HEK293 (cell line): ENCODE measurements around the gene VPS26C.

Experiments
- CTCF ChIA-PET: fragments of 350-600 bp; formaldehyde crosslinking; extraction: SDS; loops from one replicate; lab custom pipeline; 2021; ENCODE audit warnings: antibody characterized with exemption; lab: Yijun Ruan, JAX
- POLR2A ChIA-PET: fragments of 300-600 bp; formaldehyde crosslinking; extraction: SDS; loops from one replicate; lab custom pipeline; 2020; ENCODE audit warnings: antibody characterized with exemption, inconsistent platforms; lab: Yijun Ruan, JAX
- H3K27ac ChIP-seq: fragments of 200-500 bp; sonication (Bioruptor generic); 2 replicates; pipeline ENCODE4 v1.5.1; 2014; ENCODE audit warnings: low read depth, low read length, control low read depth, inconsistent platforms; ENCODE audit errors: extremely low read depth
- H3K36me3 ChIP-seq, 2 experiments: fragments of 200-500 bp in 1 of 2; sonication (Bioruptor generic) in 1 of 2; 1 replicate in 1 of 2; 2 replicates in 1 of 2; pipeline ENCODE4 v1.5.1; 2014 to 2017; ENCODE audit warnings: inconsistent platforms in 2 of 2, low read length in 2 of 2; ENCODE audit not compliant: control insufficient read depth in 2 of 2, insufficient read depth in 1 of 2
- H3K4me1 ChIP-seq: fragments of 200-500 bp; sonication (Bioruptor generic); 2 replicates; pipeline ENCODE4 v1.5.1; 2014; ENCODE audit warnings: mild to moderate bottlenecking, low read length, inconsistent platforms; ENCODE audit not compliant: control insufficient read depth, insufficient read depth
- H3K4me3 ChIP-seq: 2 replicates; pipeline ENCODE4 v1.5.1; 2011; ENCODE audit warnings: low read depth, mild to moderate bottlenecking, control low read depth, low read length, moderate library complexity
- H3K9me3 ChIP-seq: fragments of 200-500 bp; sonication (Bioruptor generic); 2 replicates; pipeline ENCODE4 v1.5.1; 2014; ENCODE audit warnings: low read depth, low read length, inconsistent platforms; ENCODE audit not compliant: control insufficient read depth, insufficient read depth
- BCL11A ChIP-seq: fragments of 450-650 bp; formaldehyde crosslinking; IDR thresholded peaks from 2 replicates; pipeline ENCODE4 v1.5.1; 2016; ENCODE audit warnings: low read depth, missing biosample characterization, missing genetic modification characterization
- BCL6B ChIP-seq: fragments of 450-650 bp; formaldehyde crosslinking; IDR thresholded peaks from 2 replicates; pipeline ENCODE4 v1.5.1; 2017; ENCODE audit warnings: missing biosample characterization, missing genetic modification characterization
- ELK4 ChIP-seq: IDR thresholded peaks from 2 replicates; pipeline ENCODE4 v1.6.1; 2011; ENCODE audit warnings: mild to moderate bottlenecking, low read depth, low read length, borderline replicate concordance
- GLIS1 ChIP-seq: fragments of 450-650 bp; formaldehyde crosslinking; IDR thresholded peaks from 2 replicates; pipeline ENCODE4 v1.5.1; 2016; ENCODE audit warnings: missing biosample characterization, missing genetic modification characterization
- IKZF3 ChIP-seq: fragments of 450-650 bp; IDR thresholded peaks from 2 replicates; pipeline ENCODE4 v1.5.0; 2018; ENCODE audit warnings: missing biosample characterization, mild to moderate bottlenecking, missing genetic modification characterization, moderate library complexity
- KLF16 ChIP-seq: fragments of 450-650 bp; formaldehyde crosslinking; IDR thresholded peaks from 2 replicates; pipeline ENCODE4 v1.5.1; 2017; ENCODE audit warnings: missing biosample characterization, missing genetic modification characterization
- KLF8 ChIP-seq: fragments of 450-650 bp; formaldehyde crosslinking; IDR thresholded peaks from 2 replicates; pipeline ENCODE4 v1.5.1; 2016; ENCODE audit warnings: missing biosample characterization, missing genetic modification characterization
- KLF9 ChIP-seq: fragments of 450-650 bp; formaldehyde crosslinking; IDR thresholded peaks from 2 replicates; pipeline ENCODE4 v1.5.1; 2016; ENCODE audit warnings: missing biosample characterization, missing genetic modification characterization, low read depth
- OSR2 ChIP-seq: fragments of 450-650 bp; formaldehyde crosslinking; IDR thresholded peaks from 2 replicates; pipeline ENCODE4 v1.5.1; 2016; ENCODE audit warnings: missing biosample characterization, missing genetic modification characterization
- PBX3 ChIP-seq: sonication (generic); formaldehyde crosslinking; IDR thresholded peaks from 2 replicates; pipeline ENCODE4 v1.8.1; 2022; ENCODE audit warnings: mild to moderate bottlenecking, moderate library complexity, missing genetic modification reagents
- SCRT2 ChIP-seq: fragments of 450-650 bp; formaldehyde crosslinking; IDR thresholded peaks from 2 replicates; pipeline ENCODE4 v1.5.1; 2016; ENCODE audit warnings: missing biosample characterization, missing genetic modification characterization
- SP7 ChIP-seq: fragments of 450-650 bp; formaldehyde crosslinking; IDR thresholded peaks from 2 replicates; pipeline ENCODE4 v1.5.1; 2016; ENCODE audit warnings: missing biosample characterization, missing genetic modification characterization
- TCF7L2 ChIP-seq: IDR thresholded peaks from 2 replicates; pipeline ENCODE4 v1.6.1; 2011; ENCODE audit warnings: low read depth, mild to moderate bottlenecking, inconsistent platforms, low read length, moderate library complexity, borderline replicate concordance
- ZBTB48 ChIP-seq: fragments of 450-650 bp; formaldehyde crosslinking; IDR thresholded peaks from 2 replicates; pipeline ENCODE4 v1.5.1; 2016; ENCODE audit warnings: missing biosample characterization, missing genetic modification characterization
- ZEB2 ChIP-seq: fragments of 450-650 bp; formaldehyde crosslinking; IDR thresholded peaks from 2 replicates; pipeline ENCODE4 v1.5.1; 2016; ENCODE audit warnings: missing biosample characterization, missing genetic modification characterization
- ZFP3 ChIP-seq: fragments of 450-650 bp; formaldehyde crosslinking; IDR thresholded peaks from 2 replicates; pipeline ENCODE4 v1.5.1; 2016; ENCODE audit warnings: low read depth, missing biosample characterization, missing genetic modification characterization
- ZNF248 ChIP-seq: fragments of 450-650 bp; formaldehyde crosslinking; IDR thresholded peaks from 2 replicates; pipeline ENCODE4 v1.5.1; 2017; ENCODE audit warnings: missing biosample characterization, missing genetic modification characterization
- ZNF341 ChIP-seq: fragments of 450-650 bp; formaldehyde crosslinking; IDR thresholded peaks from 2 replicates; pipeline ENCODE4; 2016; ENCODE audit warnings: low read depth, missing biosample characterization, missing genetic modification characterization
- ZNF350 ChIP-seq: fragments of 450-650 bp; formaldehyde crosslinking; IDR thresholded peaks from 2 replicates; pipeline ENCODE4 v1.5.0; 2017; ENCODE audit warnings: missing biosample characterization, mild to moderate bottlenecking, missing genetic modification characterization
- ZNF354C ChIP-seq: fragments of 450-650 bp; formaldehyde crosslinking; IDR thresholded peaks from 2 replicates; pipeline ENCODE4 v1.5.1; 2016; ENCODE audit warnings: missing biosample characterization, missing genetic modification characterization, low read depth, borderline replicate concordance
- ZNF501 ChIP-seq: fragments of 450-650 bp; formaldehyde crosslinking; IDR thresholded peaks from 2 replicates; pipeline ENCODE4 v1.5.1; 2016; ENCODE audit warnings: missing biosample characterization, missing genetic modification characterization
- ZNF513 ChIP-seq: fragments of 450-650 bp; IDR thresholded peaks from 2 replicates; pipeline ENCODE4 v1.5.1; 2018; ENCODE audit warnings: missing biosample characterization, missing genetic modification characterization
- ZNF518A ChIP-seq: fragments of 450-650 bp; formaldehyde crosslinking; conservative IDR thresholded peaks from 2 replicates; pipeline ENCODE4 v1.5.1; 2016; ENCODE audit warnings: low read depth, missing biosample characterization, missing genetic modification characterization
- ZNF629 ChIP-seq: fragments of 450-650 bp; formaldehyde crosslinking; IDR thresholded peaks from 2 replicates; pipeline ENCODE4 v1.5.1; 2017; ENCODE audit warnings: missing biosample characterization, missing genetic modification characterization
- ZNF670 ChIP-seq: fragments of 450-650 bp; formaldehyde crosslinking; IDR thresholded peaks from 2 replicates; pipeline ENCODE4 v1.5.1; 2016; ENCODE audit warnings: missing biosample characterization, missing genetic modification characterization, low read depth
- ZNF791 ChIP-seq: fragments of 450-650 bp; formaldehyde crosslinking; IDR thresholded peaks from 2 replicates; pipeline ENCODE4 v1.5.1; 2016; ENCODE audit warnings: missing biosample characterization, missing genetic modification characterization
- TF ChIP-seq, protein P1 (sequence below): fragments of 450-650 bp; formaldehyde crosslinking; IDR thresholded peaks from 2 replicates; pipeline ENCODE4 v1.5.1; 2016; ENCODE audit warnings: missing biosample characterization, missing genetic modification characterization

VPS26C gene

DNA sequence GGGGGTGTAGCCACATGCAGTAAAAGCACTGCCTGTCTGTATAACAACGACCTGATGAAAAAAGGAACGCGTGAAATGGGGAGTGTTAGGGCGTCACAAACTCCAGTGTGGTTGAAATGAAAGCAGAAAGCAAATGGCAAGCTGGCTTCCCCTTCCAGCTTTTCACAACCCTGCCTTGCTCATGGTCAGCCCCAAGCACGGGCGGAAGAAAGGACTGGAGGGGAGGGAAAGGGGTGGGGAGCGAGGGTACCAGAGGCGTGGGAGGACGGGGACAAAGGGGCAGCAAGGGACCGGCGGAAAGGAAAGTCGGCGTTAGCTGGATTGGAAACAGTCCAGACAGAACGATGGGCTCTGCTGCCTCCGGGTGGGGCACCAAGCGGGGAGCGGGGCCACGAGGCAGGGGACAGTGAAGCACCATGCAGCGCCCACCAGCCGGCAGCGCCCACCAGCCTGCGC lies 9.6 kb downstream of the VPS26C start (continued):
- TF ChIP-seq ZNF518A (tag by site-specific recombination) (no peak), KLF16 (peak; percentile 88)

DNA sequence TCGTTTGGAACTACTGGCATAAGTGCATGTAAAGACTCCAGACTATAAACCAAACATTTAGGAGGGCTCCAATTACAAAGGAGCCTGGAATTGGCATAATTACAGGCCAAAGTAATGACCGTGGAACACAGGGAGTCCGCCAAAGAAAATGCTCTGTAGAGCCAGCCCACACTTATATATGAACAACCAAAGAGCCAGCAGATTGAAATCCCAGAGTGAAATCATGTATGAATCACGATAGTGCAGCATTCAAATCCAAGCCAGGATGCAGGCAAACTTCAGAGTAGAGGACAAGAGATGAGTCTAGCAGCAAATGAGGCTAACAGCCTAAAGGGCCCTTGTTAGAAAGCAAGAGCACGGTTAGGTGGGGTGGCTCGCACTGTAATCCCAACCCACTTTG lies 13.1 kb downstream of the VPS26C start:
- Histone ChIP-seq H3K9me3 (no peaks in the 10 kb centered on the region), H3K27ac (no peak overlapping the region), H3K4me1 (peaks cover 14% of the 10 kb centered on the region; the same call in 1 of the 2 replicates), H3K36me3 (peaks cover 0 to 10% of the 10 kb centered on the region in 2 experiments; a peak in 1 of 3 replicates), H3K4me3 (no peak overlapping the region)
- POLR2A ChIA-PET, result no interaction called here
- CTCF ChIA-PET, result interaction anchor here (0.7 kb wide), 1 partner anchor 211 kb away, joined by 4 read pairs; no protein-coding TSS in a partner anchor
- TF ChIP-seq PBX3 (CRISPR knock-in tag), result no peak
- TF ChIP-seq OSR2, result peak; percentile 81
- TF ChIP-seq GLIS1 (tag by site-specific recombination), result no peak
- TF ChIP-seq BCL11A (tag by site-specific recombination), result no peak
- TF ChIP-seq ZEB2 (tag by site-specific recombination), result peak; percentile 41; the same call in 1 of the 2 replicates
- TF ChIP-seq, protein P1, sequence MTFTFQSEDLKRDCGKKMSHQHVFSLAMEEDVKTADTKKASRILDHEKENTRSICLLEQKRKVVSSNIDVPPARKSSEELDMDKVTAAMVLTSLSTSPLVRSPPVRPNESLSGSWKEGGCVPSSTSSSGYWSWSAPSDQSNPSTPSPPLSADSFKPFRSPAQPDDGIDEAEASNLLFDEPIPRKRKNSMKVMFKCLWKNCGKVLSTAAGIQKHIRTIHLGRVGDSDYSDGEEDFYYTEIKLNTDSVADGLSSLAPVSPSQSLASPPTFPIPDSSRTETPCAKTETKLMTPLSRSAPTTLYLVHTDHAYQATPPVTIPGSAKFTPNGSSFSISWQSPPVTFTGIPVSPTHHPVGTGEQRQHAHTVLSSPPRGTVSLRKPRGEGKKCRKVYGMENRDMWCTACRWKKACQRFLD (tag by site-specific recombination), result no peak
- peak; percentile 40; the same call in 1 of the 2 replicates for TF ChIP-seq TCF7L2
- no peak for TF ChIP-seq ZNF629 (tag by site-specific recombination)
- TF ChIP-seq BCL6B, result no peak
- TF ChIP-seq ZNF513 (tag by site-specific recombination), result no peak
- no peak for TF ChIP-seq ZNF791
- TF ChIP-seq ZNF350 (tag by site-specific recombination), result no peak
- no peak for TF ChIP-seq KLF9 (tag by site-specific recombination)
- peak; percentile 98 for TF ChIP-seq SP7 (tag by site-specific recombination)
- TF ChIP-seq ZNF354C (tag by site-specific recombination), result no peak
- no peak for TF ChIP-seq SCRT2 (tag by site-specific recombination)
- no peak for TF ChIP-seq ZNF670
- no peak for TF ChIP-seq ZNF501 (tag by site-specific recombination)
- no peak for TF ChIP-seq ELK4
- TF ChIP-seq KLF8 (tag by site-specific recombination), result no peak
- no peak for TF ChIP-seq ZBTB48 (tag by site-specific recombination)
- TF ChIP-seq ZFP3 (tag by site-specific recombination), result no peak
- TF ChIP-seq IKZF3 (tag by site-specific recombination), result peak; percentile 26; the same call in 1 of the 2 replicates
- TF ChIP-seq ZNF341 (tag by site-specific recombination), result no peak
- no peak for TF ChIP-seq ZNF248
